GM19372 (cell line): ENCODE data around the gene S100A16.
A peak's percentile ranks its signal among the peaks of the same experiment; 100 is the strongest.

Experiments
- ATAC-seq: cut with Tn5 transposase; IDR thresholded peaks from one replicate; pipeline ENCODE4 v1.9.1; 2021; ENCODE audit warnings: mild to moderate bottlenecking, low read depth, moderate library complexity; ENCODE audit not compliant: unreplicated experiment

Gene S100A16

GRCh38 chr1:153638261-153638660 is 25.3 kb upstream of the S100A16 start:
- no peak for ATAC-seq

GRCh38 chr1:153636312-153636711 is 23.4 kb upstream of the S100A16 start:
- ATAC-seq = no peak

GRCh38 chr1:153635872-153636271 is 22.9 kb upstream of the S100A16 start:
- ATAC-seq = no peak

- peak; percentile 92 for ATAC-seq
These were observed 21.1 kb upstream of the S100A16 start, which contains the start of gene CHTOP for GRCh38 chr1:153633754-153634665. CHTOP (plus strand) TSS chr1:153634066; CDS start chr1:153636589, 2,523 bp downstream.

- no peak for ATAC-seq
These were observed 20.3 kb upstream of the S100A16 start for GRCh38 chr1:153633161-153633753.

- no peak for ATAC-seq
These were observed 18.4 kb upstream of the S100A16 start for GRCh38 chr1:153631047-153632022.

GRCh38 chr1:153630384-153630783 is 17.4 kb upstream of the S100A16 start:
- no peak for ATAC-seq

GRCh38 chr1:153629971-153630370 is 17.0 kb upstream of the S100A16 start:
- ATAC-seq = no peak

GRCh38 chr1:153629343-153629665 is 16.4 kb upstream of the S100A16 start:
- no peak for ATAC-seq

GRCh38 chr1:153628638-153629342 is 15.9 kb upstream of the S100A16 start:
- no peak for ATAC-seq

- ATAC-seq = no peak
These were observed 15.0 kb upstream of the S100A16 start, which contains the start of gene S100A1 for GRCh38 chr1:153627715-153628626. S100A1 (plus strand) TSS chr1:153628434; CDS start chr1:153630522, 2,088 bp downstream.

GRCh38 chr1:153626904-153627714 is 14.2 kb upstream of the S100A16 start, which contains the start of gene S100A13:
S100A13 (minus strand) TSS chr1:153627505; CDS start chr1:153626472, 1,033 bp downstream.
- ATAC-seq = no peak

GRCh38 chr1:153626477-153626903 is 13.6 kb upstream of the S100A16 start:
- no peak for ATAC-seq

GRCh38 chr1:153624965-153625611 is 12.2 kb upstream of the S100A16 start:
- ATAC-seq = no peak

- no peak for ATAC-seq
These were observed 10.2 kb upstream of the S100A16 start for GRCh38 chr1:153623101-153623500.

GRCh38 chr1:153619171-153619570 is 6.2 kb upstream of the S100A16 start:
- ATAC-seq = no peak

- ATAC-seq = no peak
These were observed 4.7 kb upstream of the S100A16 start for GRCh38 chr1:153617663-153618062.
